GM18861 (cell line): Measurements from ENCODE around the gene CCR4.
"Not testable (repeated sequence)": the region's sequence is repeated elsewhere in the genome, so short reads cannot be mapped to it uniquely, and the experiment has no call there.

Experiments
- ATAC-seq: cut with Tn5 transposase; IDR thresholded peaks from one replicate; pipeline ENCODE4 v1.9.1; 2021; ENCODE audit not compliant: unreplicated experiment

CCR4 gene

GRCh38 chr3:32950516-32950915, 928 bp upstream of the CCR4 start:
- ATAC-seq, result no peak

- ATAC-seq, result no peak
Measured at GRCh38 chr3:32952369-32953077, 1.1 kb downstream of the CCR4 start.

GRCh38 chr3:32954506-32954905, 3.1 kb downstream of the CCR4 start:
- no peak for ATAC-seq

GRCh38 chr3:32956750-32957570, 5.5 kb downstream of the CCR4 start:
- ATAC-seq, result no peak

GRCh38 chr3:32958509-32958908, 7.1 kb downstream of the CCR4 start:
- no peak for ATAC-seq

GRCh38 chr3:32959371-32959770, 7.9 kb downstream of the CCR4 start:
- no peak for ATAC-seq

DNA sequence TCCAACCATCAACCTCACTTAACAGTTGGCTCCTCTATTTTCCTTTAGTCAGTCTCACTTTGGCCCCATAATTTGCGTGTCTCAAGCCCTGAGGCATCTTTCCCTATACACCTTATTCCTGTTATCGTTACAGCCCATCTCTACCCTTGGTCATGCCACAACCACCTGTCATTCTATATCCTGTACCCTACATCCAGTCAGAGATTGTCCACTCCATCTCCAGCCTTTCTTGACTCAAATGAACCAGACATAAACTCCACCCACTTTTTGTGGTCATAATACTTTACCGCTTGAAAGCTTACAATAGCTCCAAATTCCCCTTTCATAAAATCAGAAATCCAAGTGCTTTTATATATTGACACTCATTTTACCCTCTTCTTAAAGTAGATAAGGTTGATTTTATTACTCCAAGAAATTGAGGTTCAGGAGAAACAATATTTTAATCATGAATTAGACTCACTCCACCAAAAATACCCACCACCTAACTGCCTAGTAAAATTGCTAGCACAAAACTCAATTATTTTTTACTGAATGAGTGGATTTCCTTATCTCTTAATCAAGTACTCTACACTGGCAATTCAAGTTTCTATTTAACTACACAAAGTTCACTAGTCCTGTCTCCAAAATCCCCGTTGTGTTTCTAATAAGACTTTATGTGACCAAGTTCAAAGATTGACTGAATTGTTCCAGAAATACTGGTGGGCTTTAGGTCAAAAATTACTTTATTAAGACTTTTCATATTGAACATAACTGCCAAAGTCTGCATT, 9.1 kb downstream of the CCR4 start:
- ATAC-seq, result no peak

DNA sequence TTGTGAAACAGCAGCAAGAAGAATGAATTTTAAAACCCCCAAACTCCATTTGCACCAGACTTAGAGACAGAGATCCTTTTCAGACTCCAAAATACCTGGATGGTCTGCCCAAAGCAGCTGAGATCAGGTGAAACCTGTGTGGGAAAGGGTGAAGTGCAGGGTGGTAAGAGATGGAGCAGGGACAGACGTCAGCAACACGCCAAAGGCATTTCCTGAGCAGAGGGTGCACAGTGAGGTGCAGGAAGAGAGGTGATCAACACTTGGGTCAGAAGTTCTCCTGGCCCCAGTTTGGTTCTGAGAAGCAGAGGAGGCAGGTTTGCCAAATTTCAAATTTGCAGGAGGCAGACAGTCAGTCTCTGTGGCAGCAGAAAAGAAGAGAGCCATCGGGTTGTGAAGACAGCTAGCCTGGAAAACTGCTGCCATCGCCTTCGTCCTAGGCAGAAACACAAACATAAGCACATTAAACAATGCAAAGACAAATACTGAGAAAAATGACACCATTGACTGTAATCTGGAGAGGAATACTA, 9.8 kb downstream of the CCR4 start:
- no peak for ATAC-seq

GRCh38 chr3:32963871-32964270, 12.4 kb downstream of the CCR4 start:
- no peak for ATAC-seq

GRCh38 chr3:32964781-32965180, 13.3 kb downstream of the CCR4 start:
- ATAC-seq, result not testable (repeated sequence)

DNA sequence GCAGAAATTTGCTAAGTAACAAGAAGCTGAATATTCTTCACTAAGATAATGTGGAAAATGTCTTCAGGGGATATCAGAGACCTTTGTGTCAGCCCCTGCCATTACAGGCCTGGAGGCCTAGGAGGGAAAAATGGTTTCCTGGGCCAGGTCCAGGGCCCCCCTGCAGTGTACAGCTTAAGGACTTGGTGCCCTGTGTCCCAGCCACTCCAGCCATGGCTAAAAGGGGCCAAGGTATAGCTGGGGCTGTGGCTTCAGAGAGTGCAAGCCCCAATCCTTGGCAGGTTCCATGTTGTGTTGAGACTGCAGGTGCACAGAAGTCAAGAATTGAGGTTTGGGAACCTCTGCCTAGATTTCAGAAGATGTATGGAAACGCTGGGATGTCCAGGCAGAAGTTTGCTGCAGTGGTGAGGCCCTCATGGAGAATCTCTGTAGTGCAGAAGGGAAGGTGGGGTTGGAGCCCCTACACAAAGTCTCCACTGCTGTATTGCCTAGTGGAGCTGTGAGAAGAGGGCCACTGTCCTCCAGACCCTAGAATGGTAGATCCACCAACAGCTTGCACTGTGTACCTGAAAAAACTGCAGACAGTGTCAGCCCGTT, 14.3 kb downstream of the CCR4 start:
- ATAC-seq, result not testable (repeated sequence)

DNA sequence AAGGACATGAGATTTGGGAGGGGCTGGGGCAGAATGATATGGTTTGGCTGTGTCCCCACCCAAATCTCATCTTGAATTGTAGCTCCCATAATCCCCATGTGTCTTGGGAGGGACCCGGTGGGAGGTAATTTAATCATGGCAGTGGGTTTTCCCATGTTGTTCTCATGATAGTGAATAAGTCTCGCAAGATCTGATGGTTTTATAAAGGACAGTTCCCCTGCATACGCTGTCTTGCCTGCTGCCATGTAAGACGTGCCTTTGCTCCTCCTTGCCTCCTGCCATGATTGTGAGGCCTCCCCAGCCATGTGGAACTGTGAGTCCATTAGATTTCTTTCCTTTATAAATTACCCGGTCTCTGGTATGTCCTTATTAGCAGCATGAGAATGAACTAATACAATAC, 15.2 kb downstream of the CCR4 start:
- ATAC-seq, result not testable (repeated sequence)

DNA sequence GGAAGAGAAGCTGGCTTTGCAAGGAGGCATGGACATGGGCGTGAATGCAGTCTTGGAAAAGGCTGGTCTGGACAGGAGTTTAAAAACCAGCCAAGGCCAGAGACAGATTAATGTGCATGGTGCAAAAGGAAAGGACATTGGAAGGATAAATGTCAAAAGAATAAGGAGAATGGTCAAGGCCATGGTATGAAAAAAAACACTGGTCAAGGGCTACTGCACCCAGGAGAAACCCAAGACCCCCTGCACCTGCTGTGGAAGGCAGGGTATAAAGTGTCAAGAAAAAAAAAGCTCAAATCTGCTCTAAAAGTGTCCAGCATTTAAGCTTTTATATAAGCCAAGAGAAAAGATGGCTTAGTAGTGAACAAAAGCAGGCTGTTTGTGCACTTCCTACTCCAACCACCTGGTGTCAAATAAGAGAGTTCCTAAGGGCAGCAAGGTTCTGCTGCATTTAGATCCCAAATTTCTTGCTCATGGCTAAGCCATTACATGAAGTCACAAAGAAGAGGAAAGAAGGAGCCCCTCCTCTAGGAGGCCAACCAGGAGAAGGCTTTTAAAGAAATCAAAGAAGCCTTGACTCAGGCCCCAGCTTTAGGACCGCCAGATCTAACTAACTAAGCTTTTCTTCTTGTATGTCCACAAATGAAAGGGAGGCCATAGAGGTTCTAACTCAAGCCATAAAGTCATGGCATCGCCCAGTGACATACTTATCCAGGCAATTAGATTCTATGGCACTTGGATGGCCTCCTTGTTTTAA, 16.9 kb downstream of the CCR4 start:
- ATAC-seq, result no peak

DNA sequence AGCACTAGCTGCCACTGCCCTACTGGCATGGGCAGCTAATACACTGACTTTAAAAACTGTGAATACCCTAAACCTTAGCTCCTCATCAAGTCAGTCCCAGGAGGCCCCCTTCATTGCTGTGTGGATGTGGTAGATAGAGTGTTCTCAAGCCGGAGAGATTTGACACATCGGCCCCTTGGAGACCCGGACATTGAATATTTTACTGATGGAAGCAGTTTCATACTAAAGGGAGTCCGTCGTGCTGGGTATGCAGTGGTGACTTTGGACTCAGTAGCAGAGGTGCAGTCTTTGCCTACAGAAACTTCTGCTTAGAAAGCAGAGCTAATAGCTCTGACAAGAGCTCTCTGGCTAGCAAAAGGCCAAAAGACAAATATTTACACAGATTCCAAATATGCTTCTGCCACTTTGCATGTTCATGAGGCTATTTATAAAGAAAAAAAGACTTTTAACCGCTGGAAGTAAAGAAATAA, 17.5 kb downstream of the CCR4 start:
- no peak for ATAC-seq

- ATAC-seq, result no peak
Measured at GRCh38 chr3:32969656-32970055, 18.2 kb downstream of the CCR4 start.

DNA sequence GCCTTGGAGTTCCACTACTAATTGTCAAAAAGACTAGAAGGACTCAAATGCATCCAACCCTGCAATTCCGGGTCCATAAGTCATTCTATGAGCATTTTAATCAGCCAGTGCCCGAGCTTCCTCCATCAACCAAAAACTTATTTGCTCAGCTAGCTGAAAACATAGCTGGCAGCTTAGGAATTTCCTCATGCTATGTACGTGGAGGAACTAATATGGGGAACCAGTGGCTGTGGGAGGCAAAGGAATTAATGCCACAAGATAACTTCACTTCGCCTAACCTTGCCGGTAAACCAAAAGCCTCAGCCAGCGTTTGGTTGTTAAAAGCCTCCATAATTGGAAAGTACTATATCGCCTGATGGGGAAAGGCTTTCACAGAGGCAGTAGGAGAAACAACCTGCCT, 19.8 kb downstream of the CCR4 start:
- not testable (repeated sequence) for ATAC-seq

- ATAC-seq, result no peak
Measured at GRCh38 chr3:32972482-32973146, 21.2 kb downstream of the CCR4 start.

DNA sequence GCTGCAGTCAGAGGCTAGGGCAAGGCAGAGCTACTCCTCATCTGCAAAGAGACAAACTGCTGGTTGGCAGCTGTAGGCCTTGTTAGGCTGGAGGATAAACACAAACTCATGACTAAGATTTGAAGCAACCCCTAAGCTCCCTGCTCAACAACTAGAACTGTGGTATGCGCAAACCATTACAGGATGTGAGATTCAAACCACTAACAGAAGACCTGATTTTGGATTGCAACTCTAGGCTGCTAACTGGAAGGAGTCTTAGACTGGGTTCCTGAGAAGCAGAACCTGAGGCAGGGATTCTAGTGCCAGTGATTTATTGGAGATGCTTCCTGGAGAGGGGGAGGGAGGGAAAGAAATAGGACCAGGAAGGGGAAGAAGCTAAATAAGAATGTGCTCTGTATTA, 22.5 kb downstream of the CCR4 start:
- peak; percentile 85 for ATAC-seq

- ATAC-seq, result no peak
Measured at GRCh38 chr3:32975891-32976595, 24.6 kb downstream of the CCR4 start.
